CD14-positive monocyte (primary cell): ENCODE measurements around the gene OR2M5. TPM values are rescaled to one million over a fixed set of nuclear protein-coding genes. Genes with fewer than 3 reads are reported as not detected.

Source experiments
- DNase-seq, 3 donors: peaks; one replicate each; pipeline ENCODE4 v3.0.0-alpha.2; 2011 to 2022
- H2AFZ ChIP-seq: 2 replicates; pipeline ENCODE4 v1.6.0; 2012; ENCODE audit warnings: mild to moderate bottlenecking, low read depth, low read length, inconsistent platforms; ENCODE audit not compliant: insufficient read depth, poor library complexity, severe bottlenecking
- H3K27ac ChIP-seq, 2 donors: 1 replicate in 1 of 2; 2 replicates in 1 of 2; pipeline ENCODE4 v1.5.1; 2012 to 2013; ENCODE audit warnings: low read length in 2 of 2, control low read depth in 1 of 2, inconsistent platforms in 1 of 2, low read depth in 1 of 2, mild to moderate bottlenecking in 1 of 2
- H3K27me3 ChIP-seq, 2 donors: one replicate each; pipeline versions ENCODE4 v1.6.0 to v1.6.1; 2011 to 2013; ENCODE audit warnings: low read length in 2 of 2; ENCODE audit not compliant: control insufficient read depth in 2 of 2, insufficient read depth in 2 of 2
- H3K36me3 ChIP-seq, 2 donors: replicated peaks in 1 of 2; 1 replicate in 1 of 2; 2 replicates in 1 of 2; pipeline versions ENCODE4 v1.5.1 to v1.6.1; 2012 to 2013; ENCODE audit warnings: low read length in 2 of 2, control low read depth in 1 of 2, inconsistent platforms in 1 of 2, mild to moderate bottlenecking in 1 of 2; ENCODE audit not compliant: insufficient read depth in 2 of 2, control insufficient read depth in 1 of 2
- H3K4me1 ChIP-seq, 2 donors: 1 replicate in 1 of 2; 2 replicates in 1 of 2; pipeline versions ENCODE4 v1.5.1 to v1.6.1; 2012 to 2013; ENCODE audit warnings: low read length in 2 of 2, control low read depth in 1 of 2, inconsistent platforms in 1 of 2, mild to moderate bottlenecking in 1 of 2, moderate library complexity in 1 of 2; ENCODE audit not compliant: insufficient read depth in 2 of 2, control insufficient read depth in 1 of 2
- H3K4me2 ChIP-seq: replicated peaks from 2 replicates; pipeline ENCODE3; 2012; ENCODE audit warnings: low read length, moderate library complexity, mild to moderate bottlenecking; ENCODE audit not compliant: poor library complexity, severe bottlenecking; ENCODE audit errors: extremely low read depth
- H3K4me3 ChIP-seq, 3 experiments: fragments of 200-600 bp in 1 of 3; sonication (generic) in 1 of 3; replicated peaks in 1 of 3; 1 replicate in 2 of 3; 2 replicates in 1 of 3; pipeline ENCODE4 v1.5.1; 2011 to 2013; ENCODE audit warnings: low read length in 3 of 3, mild to moderate bottlenecking in 3 of 3, control low read depth in 2 of 3, low read depth in 2 of 3, inconsistent platforms in 1 of 3, moderate library complexity in 1 of 3
- H3K79me2 ChIP-seq: 2 replicates; pipeline ENCODE4 v1.6.0; 2012; ENCODE audit warnings: mild to moderate bottlenecking, control low read depth, inconsistent platforms, low read length, moderate library complexity; ENCODE audit not compliant: insufficient read depth
- H3K9ac ChIP-seq: 2 replicates; pipeline ENCODE4 v1.6.0; 2017; ENCODE audit warnings: low read length, mild to moderate bottlenecking; ENCODE audit not compliant: insufficient read depth, poor library complexity, severe bottlenecking
- H3K9me3 ChIP-seq, 2 donors: replicated peaks in 1 of 2; 1 replicate in 1 of 2; 2 replicates in 1 of 2; pipeline versions ENCODE4 v1.5.1 to v1.6.1; 2012 to 2013; ENCODE audit warnings: low read length in 2 of 2, control low read depth in 1 of 2; ENCODE audit not compliant: control insufficient read depth in 1 of 2, insufficient read depth in 1 of 2
- H4K20me1 ChIP-seq: 2 replicates; pipeline ENCODE4 v1.6.0; 2012; ENCODE audit warnings: mild to moderate bottlenecking, low read length, control low read depth, moderate library complexity; ENCODE audit not compliant: insufficient read depth
- H3K27ac Mint-ChIP-seq, 7 donors: one replicate each; pipeline ENCODE4 v1.8.0; 2020; ENCODE audit warnings: mild to moderate bottlenecking in 7 of 7, mixed read lengths in 7 of 7, moderate library complexity in 6 of 7, inconsistent platforms in 2 of 7
- H3K27me3 Mint-ChIP-seq, 3 donors: one replicate each; pipeline ENCODE4 v1.8.0; 2021 to 2022; ENCODE audit warnings: low read depth in 3 of 3, mild to moderate bottlenecking in 3 of 3, mixed read lengths in 3 of 3, moderate library complexity in 3 of 3, inconsistent platforms in 1 of 3
- H3K36me3 Mint-ChIP-seq, 2 donors: one replicate each; pipeline ENCODE4 v1.8.0; 2020; ENCODE audit warnings: mixed read lengths in 2 of 2, inconsistent platforms in 1 of 2, mild to moderate bottlenecking in 1 of 2
- H3K4me1 Mint-ChIP-seq: one replicate; pipeline ENCODE4 v1.8.0; 2020; ENCODE audit warnings: mild to moderate bottlenecking, mixed read lengths
- H3K4me3 Mint-ChIP-seq, 2 donors: one replicate each; pipeline ENCODE4 v1.8.0; 2020; ENCODE audit warnings: mild to moderate bottlenecking in 2 of 2, mixed read lengths in 2 of 2, moderate library complexity in 1 of 2
- H3K9me3 Mint-ChIP-seq, 7 donors: one replicate each; pipeline ENCODE4 v1.8.0; 2020 to 2022; ENCODE audit warnings: mixed read lengths in 7 of 7, mild to moderate bottlenecking in 6 of 7, moderate library complexity in 6 of 7, inconsistent platforms in 2 of 7
- CTCF ChIP-seq: fragments of 200-600 bp; IDR thresholded peaks from one replicate; pipeline ENCODE4 v1.8.0; 2022; ENCODE audit warnings: antibody characterized with exemption, mild to moderate bottlenecking
- WGBS: methylation state at CpG from one replicate; pipeline ENCODE4 v1.1.5; 2013; ENCODE audit warnings: missing lambda C conversion rate; ENCODE audit not compliant: insufficient coverage; 5-methylcytosine and 5-hydroxymethylcytosine counted together
- intact Hi-C, 2 donors: fragments of 100-400 bp; cut with micrococcal nuclease; formaldehyde crosslinking; loops; one replicate each; pipeline versions ENCODE4 v1.15.0 to v1.15.1; 2023
- polyA plus RNA-seq, 3 donors: library from polyadenylated mRNA; depleted of rRNA in 1 of 3; unstranded in 2 of 3; stranded (reverse) in 1 of 3; fragments of 300-500 nt in 2 of 3; fragments of >200 nt in 1 of 3; fragmentation: Illumina TruSeq in 2 of 3; gene quantifications; 1 replicate in 2 of 3; 2 replicates in 1 of 3; pipeline ENCODE4 v1.2.3, GENCODE V29; 2012 to 2021

Gene OR2M5
- polyA plus RNA-seq, 3 donors: not detected

- intact Hi-C loops: no loop called here
Observed at GRCh38 chr1:248194117-248194516, 49.2 kb downstream of the OR2M5 start.

More at GRCh38 chr1:248194117-248194516, 49.2 kb downstream of the OR2M5 start:
- no peak for DNase-seq
- Mint-ChIP-seq H3K4me1 (no peaks in the 10 kb centered on the region), H3K4me3 (no peak overlapping the region), H3K36me3 (no peaks in the 10 kb centered on the region), H3K27me3 (peaks cover 0 to 1% (median 0%) of the 10 kb centered on the region in 3 donors), H3K9me3 (peaks cover 8 to 18% (median 14%) of the 10 kb centered on the region in 7 donors), H3K27ac (no peak overlapping the region)
- Histone ChIP-seq H3K4me1 (no peaks in the 10 kb centered on the region), H3K4me2 (no peak overlapping the region), H3K4me3 (no peak overlapping the region), H3K9ac (no peak overlapping the region), H3K36me3 (no peaks in the 10 kb centered on the region), H3K9me3 (peaks cover 0 to 4% of the 10 kb centered on the region in 2 donors), H2AFZ (no peak overlapping the region), H3K27me3 (no peaks in the 10 kb centered on the region), H3K27ac (no peak overlapping the region), H3K79me2 (no peaks in the 10 kb centered on the region), H4K20me1 (no peaks in the 10 kb centered on the region)
- 60% methylated on average over 1 of the region's 1 CpG for WGBS
- TF ChIP-seq CTCF: no peak

Other genes with a start within 250 kb of the OR2M5 start
- under 1 TPM in 2 of 3 donors, not detected in 1; 0.09 to 0.31 TPM for gene OR2W3, start 249.6 kb upstream of the OR2M5 start, polyA plus RNA-seq
- not detected for gene OR2T8, start 224.9 kb upstream of the OR2M5 start, polyA plus RNA-seq
- not detected for gene OR2AJ1, start 220.3 kb upstream of the OR2M5 start, polyA plus RNA-seq
- gene OR2L8, start 196.3 kb upstream of the OR2M5 start, polyA plus RNA-seq: not detected
- gene OR2AK2, start 179.9 kb upstream of the OR2M5 start, polyA plus RNA-seq: not detected
- gene OR2L5, start 131.5 kb upstream of the OR2M5 start, polyA plus RNA-seq: not detected
- under 1 TPM in 1 of 3 donors, not detected in 2; 0.05 TPM for gene OR2L2, start 115.1 kb upstream of the OR2M5 start, polyA plus RNA-seq
- gene OR2L3, start 98.3 kb upstream of the OR2M5 start, polyA plus RNA-seq: not detected
- not detected for gene OR2L13, start 50.0 kb upstream of the OR2M5 start, polyA plus RNA-seq
- gene OR2M2, start 29.7 kb downstream of the OR2M5 start, polyA plus RNA-seq: not detected
- not detected for gene OR2M3, start 52.1 kb downstream of the OR2M5 start, polyA plus RNA-seq
- not detected for gene OR2M4, start 86.3 kb downstream of the OR2M5 start, polyA plus RNA-seq
- gene OR2T33, start 132.8 kb downstream of the OR2M5 start, polyA plus RNA-seq: not detected
- not detected for gene OR2T12, start 158.3 kb downstream of the OR2M5 start, polyA plus RNA-seq
- not detected for gene OR2M7, start 179.4 kb downstream of the OR2M5 start, polyA plus RNA-seq
- not detected for gene OR14C36, start 203.6 kb downstream of the OR2M5 start, polyA plus RNA-seq
- gene OR2T4, start 216.5 kb downstream of the OR2M5 start, polyA plus RNA-seq: not detected
- not detected for gene OR2T6, start 230.6 kb downstream of the OR2M5 start, polyA plus RNA-seq